Natural killer cell (primary cell): Measurements from ENCODE around the gene CLEC20A. TPM values are rescaled to one million over a fixed set of nuclear protein-coding genes. Genes with fewer than 3 reads are reported as not detected.

Experiments used
- ATAC-seq, 3 donors: fragments of 150-1000 bp in 2 of 3; fragments of 200-7000 bp in 1 of 3; cut with Tn5 transposase; 1 replicate in 1 of 3; 2 replicates in 2 of 3; pipeline ENCODE4 v1.10.0; 2021; ENCODE audit warnings: mild to moderate bottlenecking in 2 of 3, moderate library complexity in 2 of 3
- DNase-seq, 2 donors: peaks; one replicate each; pipeline versions ENCODE4 v3.0.0 to v3.0.0-alpha.2; 2013 to 2021; ENCODE audit warnings: mixed read lengths in 1 of 2
- H3K27ac ChIP-seq: one replicate; pipeline ENCODE4 v1.5.1; 2013; ENCODE audit warnings: mild to moderate bottlenecking, low read length
- H3K27me3 ChIP-seq: one replicate; pipeline ENCODE4 v1.6.1; 2013; ENCODE audit warnings: low read length; ENCODE audit not compliant: control insufficient read depth, insufficient read depth
- H3K36me3 ChIP-seq: one replicate; pipeline ENCODE4 v1.6.1; 2013; ENCODE audit warnings: low read length; ENCODE audit not compliant: control insufficient read depth, insufficient read depth
- H3K4me1 ChIP-seq: one replicate; pipeline ENCODE4 v1.6.1; 2013; ENCODE audit warnings: low read length; ENCODE audit not compliant: control insufficient read depth, insufficient read depth
- H3K4me3 ChIP-seq: one replicate; pipeline ENCODE4 v1.5.1; 2013; ENCODE audit warnings: low read length
- H3K9me3 ChIP-seq: one replicate; pipeline ENCODE4 v1.6.1; 2013; ENCODE audit warnings: low read length; ENCODE audit not compliant: control insufficient read depth, insufficient read depth
- H3K27ac Mint-ChIP-seq, 2 donors: one replicate each; pipeline ENCODE4 v1.8.0; 2022; ENCODE audit warnings: mild to moderate bottlenecking in 2 of 2, mixed read lengths in 2 of 2, moderate library complexity in 1 of 2
- H3K27me3 Mint-ChIP-seq, 2 donors: one replicate each; pipeline ENCODE4 v1.8.0; 2022; ENCODE audit warnings: low read depth in 2 of 2, mixed read lengths in 2 of 2
- H3K36me3 Mint-ChIP-seq: one replicate; pipeline ENCODE4 v1.8.0; 2022; ENCODE audit warnings: mixed read lengths
- H3K4me1 Mint-ChIP-seq, 2 donors: one replicate each; pipeline ENCODE4 v1.8.0; 2022; ENCODE audit warnings: mixed read lengths in 2 of 2
- H3K4me3 Mint-ChIP-seq: one replicate; pipeline ENCODE4 v1.8.0; 2022; ENCODE audit warnings: mild to moderate bottlenecking, moderate library complexity, mixed read lengths
- H3K9me3 Mint-ChIP-seq, 2 donors: one replicate each; pipeline ENCODE4 v1.8.0; 2022; ENCODE audit warnings: mixed read lengths in 2 of 2
- WGBS: methylation state at CpG from one replicate; pipeline ENCODE4 v1.1.7; 2013; ENCODE audit warnings: missing lambda C conversion rate; ENCODE audit not compliant: insufficient coverage; 5-methylcytosine and 5-hydroxymethylcytosine counted together
- intact Hi-C: fragments of 100-400 bp; cut with micrococcal nuclease; formaldehyde crosslinking; loops from one replicate; pipeline ENCODE4 v1.14.2; 2022
- total RNA-seq, 4 donors: library from RNA; stranded (reverse); fragments of 120-200 nt in 1 of 4; gene quantifications; one replicate each; pipeline versions ENCODE4 v1.2.3 to v1.2.4, GENCODE V29; 2013 to 2022
- TF ChIP-seq, protein P1 (sequence below): fragments of 200-600 bp; IDR thresholded peaks from one replicate; pipeline ENCODE4 v1.8.0; 2022; ENCODE audit warnings: antibody characterized with exemption

The CLEC20A gene
- not detected for total RNA-seq
- total RNA-seq (2013): 0.56 TPM

DNA sequence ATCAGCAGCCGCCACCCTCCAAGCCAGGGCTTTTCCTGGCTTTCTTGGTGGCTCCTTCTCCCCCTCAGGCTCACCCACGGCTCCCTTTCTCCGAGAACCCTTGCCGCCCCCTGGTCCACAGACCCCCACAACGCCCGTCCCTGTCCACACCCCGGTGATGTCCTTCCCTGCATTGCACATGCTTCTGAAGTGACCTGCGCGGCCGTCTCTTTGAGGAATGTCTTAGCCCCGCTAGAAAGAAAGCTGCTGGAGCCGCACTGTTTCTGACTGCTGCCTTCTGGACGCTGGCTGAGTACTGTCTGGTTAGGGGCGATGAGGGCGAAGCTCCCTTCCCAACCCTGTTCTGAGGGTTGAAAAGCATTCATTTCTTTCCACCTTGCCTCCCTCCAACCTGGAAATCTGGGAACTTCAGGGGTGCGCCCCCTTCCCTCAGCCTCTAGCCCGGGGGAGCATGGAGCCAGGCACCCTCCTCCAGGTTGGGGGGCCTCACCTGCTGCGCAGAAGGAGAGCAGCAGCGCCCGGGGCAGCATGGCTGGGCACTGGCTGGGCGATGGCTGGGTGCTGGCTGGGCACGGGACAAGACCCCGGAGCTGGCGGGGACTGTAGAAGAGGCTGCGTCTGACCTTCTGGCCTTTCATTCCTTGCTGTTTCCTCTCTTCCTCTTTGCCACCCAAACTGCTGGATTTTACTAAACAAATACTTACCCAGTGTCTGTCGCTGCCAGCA, at the start of gene CLEC20A:
Gene CLEC20A, minus strand, starts transcription at position 555 of the 726 bp plus-strand sequence. Its CDS starts 25 bp downstream, at position 530.
- Histone ChIP-seq H3K4me1 (no peaks in the 10 kb centered on the region), H3K9me3 (no peaks in the 10 kb centered on the region), H3K27me3 (no peaks in the 10 kb centered on the region), H3K36me3 (no peaks in the 10 kb centered on the region), H3K4me3 (no peak within 1 kb of the TSS), H3K27ac (no peak within 1 kb of the TSS)
- Mint-ChIP-seq H3K4me1 (peaks cover 0 to 2% of the 10 kb centered on the region in 2 donors), H3K9me3 (no peaks in the 10 kb centered on the region), H3K27me3 (peaks cover under 1 to 1% of the 10 kb centered on the region in 2 donors), H3K4me3 (no peak within 1 kb of the TSS), H3K36me3 (no peaks in the 10 kb centered on the region), H3K27ac (no peak within 1 kb of the TSS)
- intact Hi-C loops: no loop called here
- no peak for ATAC-seq
- WGBS: 93% methylated on average over 26 of the region's 26 CpGs
- no peak for DNase-seq
- TF ChIP-seq, protein P1, sequence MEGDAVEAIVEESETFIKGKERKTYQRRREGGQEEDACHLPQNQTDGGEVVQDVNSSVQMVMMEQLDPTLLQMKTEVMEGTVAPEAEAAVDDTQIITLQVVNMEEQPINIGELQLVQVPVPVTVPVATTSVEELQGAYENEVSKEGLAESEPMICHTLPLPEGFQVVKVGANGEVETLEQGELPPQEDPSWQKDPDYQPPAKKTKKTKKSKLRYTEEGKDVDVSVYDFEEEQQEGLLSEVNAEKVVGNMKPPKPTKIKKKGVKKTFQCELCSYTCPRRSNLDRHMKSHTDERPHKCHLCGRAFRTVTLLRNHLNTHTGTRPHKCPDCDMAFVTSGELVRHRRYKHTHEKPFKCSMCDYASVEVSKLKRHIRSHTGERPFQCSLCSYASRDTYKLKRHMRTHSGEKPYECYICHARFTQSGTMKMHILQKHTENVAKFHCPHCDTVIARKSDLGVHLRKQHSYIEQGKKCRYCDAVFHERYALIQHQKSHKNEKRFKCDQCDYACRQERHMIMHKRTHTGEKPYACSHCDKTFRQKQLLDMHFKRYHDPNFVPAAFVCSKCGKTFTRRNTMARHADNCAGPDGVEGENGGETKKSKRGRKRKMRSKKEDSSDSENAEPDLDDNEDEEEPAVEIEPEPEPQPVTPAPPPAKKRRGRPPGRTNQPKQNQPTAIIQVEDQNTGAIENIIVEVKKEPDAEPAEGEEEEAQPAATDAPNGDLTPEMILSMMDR: no peak

DNA sequence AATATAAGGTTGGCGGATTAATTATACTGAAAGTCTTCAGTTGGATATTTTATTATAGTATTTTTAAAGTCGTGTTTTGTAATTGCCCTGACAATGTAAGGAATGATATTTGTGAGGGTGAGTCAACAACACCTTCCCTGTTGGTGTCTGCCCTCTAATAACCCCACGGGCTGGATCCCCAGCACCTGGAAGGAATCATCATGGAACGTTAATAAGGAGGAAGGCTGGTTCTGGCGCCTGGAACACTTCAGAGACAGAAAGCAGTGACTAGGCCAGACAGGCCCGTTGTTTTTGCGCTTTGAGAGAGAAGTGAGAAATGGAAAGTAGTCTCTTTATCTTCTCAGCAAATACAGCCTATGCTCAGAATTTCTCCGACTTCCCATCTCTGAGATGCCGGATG, 47.8 kb upstream of the CLEC20A start:
- Histone ChIP-seq H3K4me1 (peaks cover 15% of the 10 kb centered on the region), H3K4me3 (no peak overlapping the region), H3K27ac (no peak overlapping the region), H3K27me3 (no peaks in the 10 kb centered on the region), H3K9me3 (no peaks in the 10 kb centered on the region), H3K36me3 (no peaks in the 10 kb centered on the region)
- DNase-seq: no peak
- Mint-ChIP-seq H3K4me1 (peaks cover 0 to 22% of the 10 kb centered on the region in 2 donors), H3K9me3 (no peaks in the 10 kb centered on the region), H3K36me3 (no peaks in the 10 kb centered on the region), H3K27ac (no peak overlapping the region), H3K27me3 (no peaks in the 10 kb centered on the region), H3K4me3 (peak overlapping the region; percentile 64)
- no peak for ATAC-seq
- WGBS: 81% methylated on average over 8 of the region's 9 CpGs
- TF ChIP-seq, protein P1: no peak
- intact Hi-C loops: no loop called here

DNA sequence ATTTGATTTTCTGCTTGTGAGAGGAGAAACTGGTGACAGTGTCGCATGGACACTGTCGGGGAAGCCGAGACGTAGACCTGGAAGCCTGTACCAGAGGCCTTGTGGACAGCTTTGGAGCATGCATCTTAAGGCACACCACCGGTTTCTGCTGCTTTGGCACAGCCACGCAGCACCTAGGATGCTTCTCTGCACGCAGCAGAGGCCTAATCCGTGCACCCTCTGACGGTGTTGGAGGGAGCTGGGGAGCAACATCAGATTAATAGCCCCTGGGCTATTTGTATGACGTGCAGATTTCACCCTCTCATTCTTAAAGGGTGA, 46.5 kb upstream of the CLEC20A start:
- H3K27me3 Mint-ChIP-seq: no peaks in the 10 kb centered on the region
- H3K9me3 ChIP-seq: no peaks in the 10 kb centered on the region
- no peaks in the 10 kb centered on the region for H3K36me3 Mint-ChIP-seq
- WGBS: 29% methylated on average over 10 of the region's 10 CpGs
- H3K4me3 Mint-ChIP-seq: peak overlapping the region; percentile 95
- peaks cover 0 to 22% of the 10 kb centered on the region in 2 donors for H3K4me1 Mint-ChIP-seq
- peak overlapping the region in 1 of 2 donors; percentile 86 for H3K27ac Mint-ChIP-seq
- DNase-seq (no peak), ATAC-seq (no peak)
- H3K9me3 Mint-ChIP-seq: no peaks in the 10 kb centered on the region
- H3K36me3 ChIP-seq: no peaks in the 10 kb centered on the region
- H3K27me3 ChIP-seq: no peaks in the 10 kb centered on the region
- no peak overlapping the region for H3K27ac ChIP-seq
- peaks cover 15% of the 10 kb centered on the region for H3K4me1 ChIP-seq
- H3K4me3 ChIP-seq: peak overlapping the region; percentile 82
- intact Hi-C loops: no loop called here
- TF ChIP-seq, protein P1: no peak
